IMR-90 (cell line): ENCODE results near the gene FAM149B1. TPM values are rescaled to one million over a fixed set of nuclear protein-coding genes. Genes with fewer than 3 reads are reported as not detected.
"Not testable (repeated sequence)": the region's sequence is repeated elsewhere in the genome, so short reads cannot be mapped to it uniquely, and the experiment has no call there.

Experiments
- ATAC-seq: fragments of 200-7000 bp; cut with Tn5 transposase; 2 replicates; pipeline ENCODE4 v1.9.1; 2020; ENCODE audit warnings: low read depth, mild to moderate bottlenecking, moderate library complexity
- BruUV-seq: library from RNA; stranded (reverse); fragments of 400-500 nt; replicated peaks from 2 replicates; lab custom pipeline; 2021; lab: Mats Ljungman, UMichigan
- CTCF ChIA-PET: fragments of 300-600 bp; formaldehyde crosslinking; extraction: SDS; loops from one replicate; lab custom pipeline; 2021; ENCODE audit warnings: antibody characterized with exemption; lab: Yijun Ruan, JAX
- POLR2A ChIA-PET: fragments of 300-600 bp; sonication (Branson Sonifier 250); formaldehyde crosslinking; loops from one replicate; lab custom pipeline; 2022; ENCODE audit warnings: antibody characterized with exemption; ENCODE audit not compliant: unreplicated experiment; lab: Charles Lee
- DNase-seq: peaks from one replicate; pipeline ENCODE4 v3.0.0; 2013
- H2AFZ ChIP-seq: replicated peaks from 2 replicates; pipeline ENCODE3; 2013; ENCODE audit warnings: low read length, mild to moderate bottlenecking; ENCODE audit not compliant: poor library complexity
- H2AK5ac ChIP-seq: 2 replicates; pipeline ENCODE4 v1.6.1; 2013; ENCODE audit warnings: low read depth, low read length, inconsistent platforms
- H2AK9ac ChIP-seq: replicated peaks from 2 replicates; pipeline ENCODE3; 2013; ENCODE audit warnings: mild to moderate bottlenecking, low read depth, low read length, moderate library complexity; ENCODE audit not compliant: poor library complexity
- H2BK120ac ChIP-seq: 2 replicates; pipeline ENCODE4 v1.6.1; 2013; ENCODE audit warnings: low read depth, low read length, inconsistent platforms
- H2BK15ac ChIP-seq: 3 replicates; pipeline ENCODE4 v1.6.1; 2013; ENCODE audit warnings: low read depth, low read length, inconsistent platforms
- H2BK20ac ChIP-seq: 2 replicates; pipeline ENCODE4 v1.6.1; 2013; ENCODE audit warnings: low read depth, mild to moderate bottlenecking, inconsistent platforms, low read length, moderate library complexity
- H2BK5ac ChIP-seq: 2 replicates; pipeline ENCODE4 v1.6.1; 2013; ENCODE audit warnings: mild to moderate bottlenecking, low read depth, low read length, inconsistent platforms; ENCODE audit not compliant: poor library complexity, severe bottlenecking
- H3K14ac ChIP-seq: replicated peaks from 2 replicates; pipeline ENCODE4 v1.6.1; 2013; ENCODE audit warnings: low read depth, low read length, inconsistent platforms
- H3K18ac ChIP-seq: 2 replicates; pipeline ENCODE4 v1.6.1; 2013; ENCODE audit warnings: low read depth, low read length, control low read depth
- H3K23ac ChIP-seq: 2 replicates; pipeline ENCODE4 v1.6.1; 2013; ENCODE audit warnings: low read depth, low read length, inconsistent platforms
- H3K27ac ChIP-seq: 2 replicates; pipeline ENCODE4 v1.5.1; 2013; ENCODE audit warnings: mild to moderate bottlenecking, control low read depth, low read length; ENCODE audit not compliant: insufficient read depth
- H3K27me3 ChIP-seq: 2 replicates; pipeline ENCODE4 v1.6.1; 2013; ENCODE audit warnings: low read length; ENCODE audit not compliant: control insufficient read depth, insufficient read depth
- H3K36me3 ChIP-seq: 2 replicates; pipeline ENCODE4 v1.6.1; 2013; ENCODE audit warnings: low read length, mixed read lengths; ENCODE audit not compliant: control insufficient read depth, insufficient read depth
- H3K4ac ChIP-seq: 2 replicates; pipeline ENCODE4 v1.6.1; 2013; ENCODE audit warnings: low read depth, low read length, inconsistent platforms
- H3K4me1 ChIP-seq: 2 replicates; pipeline ENCODE4 v1.6.1; 2013; ENCODE audit warnings: low read length, mixed read lengths; ENCODE audit not compliant: control insufficient read depth, insufficient read depth
- H3K4me2 ChIP-seq: 2 replicates; pipeline ENCODE4 v1.6.1; 2013; ENCODE audit warnings: low read depth, mild to moderate bottlenecking, control low read depth, low read length, moderate library complexity
- H3K4me3 ChIP-seq: 2 replicates; pipeline ENCODE4 v1.5.1; 2013; ENCODE audit warnings: low read depth, mild to moderate bottlenecking, control low read depth, low read length, moderate library complexity; ENCODE audit not compliant: insufficient read depth
- H3K56ac ChIP-seq: 2 replicates; pipeline ENCODE4 v1.6.1; 2013; ENCODE audit warnings: low read length, inconsistent platforms; ENCODE audit not compliant: insufficient read depth; ENCODE audit errors: extremely low read depth
- H3K79me1 ChIP-seq, 2 experiments: 2 replicates each; pipeline ENCODE4 v1.6.1; 2013; ENCODE audit warnings: low read length in 2 of 2, inconsistent platforms in 1 of 2, low read depth in 1 of 2
- H3K9ac ChIP-seq: 2 replicates; pipeline ENCODE4 v1.6.1; 2013; ENCODE audit warnings: low read depth, low read length, control low read depth
- H3K9me1 ChIP-seq: 2 replicates; pipeline ENCODE4 v1.6.1; 2013; ENCODE audit warnings: low read length, inconsistent platforms; ENCODE audit not compliant: insufficient read depth
- H3K9me3 ChIP-seq: 2 replicates; pipeline ENCODE4 v1.6.1; 2013; ENCODE audit warnings: low read length; ENCODE audit not compliant: control insufficient read depth, insufficient read depth
- H4K20me1 ChIP-seq: 2 replicates; pipeline ENCODE4 v1.6.1; 2013; ENCODE audit warnings: low read length, inconsistent platforms; ENCODE audit not compliant: insufficient read depth
- H4K5ac ChIP-seq: 2 replicates; pipeline ENCODE4 v1.6.1; 2013; ENCODE audit warnings: mild to moderate bottlenecking, low read depth, low read length, control low read depth
- H4K8ac ChIP-seq, 2 experiments: 2 replicates each; pipeline ENCODE4 v1.6.1; 2013; ENCODE audit warnings: low read depth in 2 of 2, low read length in 2 of 2, control low read depth in 1 of 2, inconsistent platforms in 1 of 2
- H4K91ac ChIP-seq: 2 replicates; pipeline ENCODE4 v1.6.1; 2013; ENCODE audit warnings: low read depth, low read length, inconsistent platforms; ENCODE audit not compliant: insufficient read depth
- CEBPB ChIP-seq: IDR thresholded peaks from 2 replicates; pipeline ENCODE4 v1.6.1; 2012; ENCODE audit warnings: low read depth, low read length, improper control_type of control experiment
- MAFK ChIP-seq: IDR thresholded peaks from 2 replicates; pipeline ENCODE4 v1.6.1; 2012; ENCODE audit warnings: low read depth, low read length, improper control_type of control experiment
- WGBS, 2 experiments: methylation state at CpG; one replicate each; pipeline versions ENCODE4 v1.1.5 to v1.1.7; 2013; ENCODE audit warnings: missing lambda C conversion rate in 2 of 2; ENCODE audit not compliant: insufficient read length in 1 of 2; ENCODE audit errors: extremely low coverage in 2 of 2; 5-methylcytosine and 5-hydroxymethylcytosine counted together
- dilution Hi-C: fragments of 300-500 bp; cut with HindIII; formaldehyde crosslinking; loops from one replicate; pipeline ENCODE4 v1.14.3; 2018; ENCODE audit warnings: low sequenced_read_pairs; ENCODE audit not compliant: unreplicated experiment
- in situ Hi-C: fragments of 300-500 bp; cut with MboI; formaldehyde crosslinking; loops from 3 replicates; pipeline ENCODE4 v1.14.3; 2019; ENCODE audit warnings: low sequenced_read_pairs, inconsistent platforms, mixed read lengths
- intact Hi-C: fragments of 100-400 bp; cut with micrococcal nuclease; formaldehyde crosslinking; loops from 2 replicates; pipeline ENCODE4 v1.10.0; 2022
- polyA plus RNA-seq, 3 experiments: library from polyadenylated mRNA; depleted of rRNA; stranded (reverse); fragments of >200 nt; gene quantifications; 2 replicates each; pipeline ENCODE4 v1.2.3, GENCODE V29; 2012; ENCODE audit warnings: low replicate concordance in 1 of 3
- total RNA-seq: library from RNA; depleted of rRNA; stranded (reverse); fragments of >200 nt; gene quantifications from 2 replicates; pipeline ENCODE4 v1.2.3, GENCODE V29; 2012

Gene FAM149B1
- total and polyA plus RNA-seq, 2 of the 4 experiments (the other 2 are of a cell fraction) = 21.7 to 28.3 TPM

GRCh38 chr10:73141603-73142002, 26.3 kb upstream of the FAM149B1 start:
- H2AK5ac ChIP-seq = no peak overlapping the region
- intact Hi-C loops = loop anchor here (10.0 kb wide), 1 partner anchor 137 kb away; no protein-coding TSS in a partner anchor
- in situ Hi-C loops = no loop called here
- H3K4me3 ChIP-seq = no peak overlapping the region
- ChIA-PET POLR2A (no interaction called here), CTCF (no interaction called here)
- dilution Hi-C loops = no loop called here
- no peak overlapping the region for H3K56ac ChIP-seq
- no peak overlapping the region for H2BK5ac ChIP-seq
- ATAC-seq (no peak), DNase-seq (no peak)
- H3K4me2 ChIP-seq = no peak overlapping the region
- H3K18ac ChIP-seq = no peak overlapping the region
- H3K9ac ChIP-seq = no peak overlapping the region
- no peak overlapping the region for H2BK120ac ChIP-seq
- H4K8ac ChIP-seq = no peak overlapping the region
- TF ChIP-seq CEBPB (no peak), MAFK (peak; percentile 17; the same call in 1 of the 2 replicates)
- no peak overlapping the region for H3K27ac ChIP-seq
- peaks cover 35% of the 10 kb centered on the region for H3K36me3 ChIP-seq
- H4K91ac ChIP-seq = no peak overlapping the region
- no peak overlapping the region for H4K5ac ChIP-seq
- H2BK20ac ChIP-seq = no peak overlapping the region
- no peak overlapping the region for H3K23ac ChIP-seq
- no peak overlapping the region for H2AFZ ChIP-seq
- no peak overlapping the region for H2BK15ac ChIP-seq
- H3K4ac ChIP-seq = no peak overlapping the region
- no TSS peak for BruUV-seq
- no peaks in the 10 kb centered on the region for H3K4me1 ChIP-seq
- peaks cover 0 to 6% of the 10 kb centered on the region in 2 experiments; a peak in 3 of 4 replicates for H3K79me1 ChIP-seq
- H3K14ac ChIP-seq = no peak overlapping the region
- no peaks in the 10 kb centered on the region for H4K20me1 ChIP-seq
- no peaks in the 10 kb centered on the region for H3K27me3 ChIP-seq
- no peak overlapping the region for H2AK9ac ChIP-seq
- no CpG with 5 or more reads among the region's 3 CpGs for WGBS, 2 experiments
- H3K9me1 ChIP-seq = 0 out of 2 replicates have a peak, but pooled peaks cover 3% of the 10 kb centered on the region
- no peaks in the 10 kb centered on the region for H3K9me3 ChIP-seq

- H3K9me3 ChIP-seq, dilution Hi-C loops, H3K27me3 ChIP-seq, intact Hi-C loops, H2BK120ac ChIP-seq, H4K20me1 ChIP-seq, H3K9ac ChIP-seq, H3K18ac ChIP-seq, H2AFZ ChIP-seq, POLR2A ChIA-PET, H4K8ac ChIP-seq, H3K14ac ChIP-seq, H3K23ac ChIP-seq, H4K91ac ChIP-seq, DNase-seq, H2BK15ac ChIP-seq, in situ Hi-C loops, H2AK5ac ChIP-seq, H4K5ac ChIP-seq, BruUV-seq, H3K4me1 ChIP-seq, H2BK20ac ChIP-seq, H3K4me3 ChIP-seq, H3K4ac ChIP-seq, H3K4me2 ChIP-seq, H3K9me1 ChIP-seq, H3K27ac ChIP-seq, CTCF ChIA-PET, H2AK9ac ChIP-seq, ATAC-seq, H3K56ac ChIP-seq, H2BK5ac ChIP-seq: not testable (repeated sequence)
- Histone ChIP-seq H3K79me1 (peaks cover 6 to 18% of the 10 kb centered on the region in 2 experiments; a peak in 3 of 4 replicates), H3K36me3 (peaks cover 32% of the 10 kb centered on the region)
- WGBS, 2 experiments = no CpG with 5 or more reads among the region's 8 CpGs
Measured at GRCh38 chr10:73150633-73151413, 17.1 kb upstream of the FAM149B1 start.
